ENCODE data around the gene PSMA7.

DNA sequence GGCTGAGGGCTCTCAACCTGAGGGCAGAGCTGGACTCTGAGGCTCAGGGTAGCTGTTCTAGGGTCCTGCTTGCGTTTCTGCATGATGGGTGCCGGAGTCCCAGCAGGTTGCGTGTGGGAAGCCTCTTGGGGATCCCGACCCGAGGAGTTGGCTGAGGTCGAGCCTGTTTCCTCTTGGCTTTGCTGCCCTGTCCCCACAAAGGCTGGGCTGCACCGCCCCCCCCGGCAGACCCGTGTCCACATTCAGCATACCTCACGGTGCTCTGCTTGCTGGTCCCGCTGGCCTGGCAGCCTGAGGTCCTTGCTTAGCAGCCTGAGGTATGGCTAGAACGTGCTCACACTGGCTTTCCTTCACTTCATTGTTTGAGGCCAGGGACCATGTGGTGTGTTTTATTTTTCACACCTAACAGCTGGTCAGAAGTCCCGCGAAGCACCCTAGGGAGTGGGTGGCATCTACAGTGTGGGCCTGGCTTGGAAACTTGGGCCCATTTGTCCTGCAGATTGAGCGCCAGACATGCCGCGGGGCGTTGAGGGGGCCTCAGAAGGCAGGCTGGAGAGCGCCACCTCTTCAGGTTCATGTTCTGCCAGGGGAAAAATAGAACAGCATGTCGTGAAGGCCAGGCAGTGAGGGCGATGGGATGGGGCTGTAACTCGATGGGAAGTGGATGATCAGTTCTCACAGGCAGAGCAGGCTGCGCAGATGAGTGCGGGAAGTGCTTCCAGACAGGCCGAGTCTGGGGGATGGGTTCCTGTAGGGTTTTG is 11.5 kb downstream of the PSMA7 start:
- no peak for TF ChIP-seq POLR2A (IDR thresholded peaks at IDR 0.05)
- TF ChIP-seq, protein P1, sequence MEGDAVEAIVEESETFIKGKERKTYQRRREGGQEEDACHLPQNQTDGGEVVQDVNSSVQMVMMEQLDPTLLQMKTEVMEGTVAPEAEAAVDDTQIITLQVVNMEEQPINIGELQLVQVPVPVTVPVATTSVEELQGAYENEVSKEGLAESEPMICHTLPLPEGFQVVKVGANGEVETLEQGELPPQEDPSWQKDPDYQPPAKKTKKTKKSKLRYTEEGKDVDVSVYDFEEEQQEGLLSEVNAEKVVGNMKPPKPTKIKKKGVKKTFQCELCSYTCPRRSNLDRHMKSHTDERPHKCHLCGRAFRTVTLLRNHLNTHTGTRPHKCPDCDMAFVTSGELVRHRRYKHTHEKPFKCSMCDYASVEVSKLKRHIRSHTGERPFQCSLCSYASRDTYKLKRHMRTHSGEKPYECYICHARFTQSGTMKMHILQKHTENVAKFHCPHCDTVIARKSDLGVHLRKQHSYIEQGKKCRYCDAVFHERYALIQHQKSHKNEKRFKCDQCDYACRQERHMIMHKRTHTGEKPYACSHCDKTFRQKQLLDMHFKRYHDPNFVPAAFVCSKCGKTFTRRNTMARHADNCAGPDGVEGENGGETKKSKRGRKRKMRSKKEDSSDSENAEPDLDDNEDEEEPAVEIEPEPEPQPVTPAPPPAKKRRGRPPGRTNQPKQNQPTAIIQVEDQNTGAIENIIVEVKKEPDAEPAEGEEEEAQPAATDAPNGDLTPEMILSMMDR (IDR thresholded peaks at IDR 0.05), result no peak

All from thyroid gland (tissue), 4 donors.